D721Med (cell line): ENCODE measurements around the gene MYL5.
"Not testable (repeated sequence)": the region's sequence is repeated elsewhere in the genome, so short reads cannot be mapped to it uniquely, and the experiment has no call there.

ENCODE experiments used
- DNase-seq: peaks from one replicate; pipeline ENCODE4 v3.0.0; 2011; ENCODE audit warnings: low spot score; ENCODE audit not compliant: insufficient read length
- FAIRE-seq: peaks from 2 replicates; lab custom pipeline; 2011; peaks lifted over from hg19 to GRCh38; lab: Jason Lieb, UNC
- CTCF ChIP-seq: IDR thresholded peaks from 2 replicates; pipeline ENCODE4 v1.5.1; 2012; ENCODE audit warnings: mild to moderate bottlenecking, control low read depth; ENCODE audit not compliant: insufficient read depth; ENCODE audit errors: missing control alignments

MYL5 gene

GRCh38 chr4:704198-704891 is 30.0 kb downstream of the MYL5 start:
- FAIRE-seq = no peak
- no peak for DNase-seq
- TF ChIP-seq CTCF = no peak

- no peak for FAIRE-seq
- no peak for TF ChIP-seq CTCF
Observed at GRCh38 chr4:704971-705277, 30.6 kb downstream of the MYL5 start.

GRCh38 chr4:705278-706082 is 31.1 kb downstream of the MYL5 start, which contains the start of gene PCGF3:
TSS of gene PCGF3 (plus strand) at chr4:705832. CDS start at chr4:733681, 27,849 bp downstream.
- peak; percentile 100 for DNase-seq
- no peak for TF ChIP-seq CTCF
- no peak for FAIRE-seq

More at GRCh38 chr4:704971-705277, 30.6 kb downstream of the MYL5 start:
- DNase-seq = no peak

- FAIRE-seq, DNase-seq: not testable (repeated sequence)
Observed at GRCh38 chr4:706083-706633, 31.8 kb downstream of the MYL5 start.

- FAIRE-seq (no peak), DNase-seq (no peak)
- no peak for TF ChIP-seq CTCF
Observed at GRCh38 chr4:706834-707598, 32.7 kb downstream of the MYL5 start.

- no peak for FAIRE-seq
- no peak for DNase-seq
- no peak for TF ChIP-seq CTCF
Observed at GRCh38 chr4:707929-708630, 33.7 kb downstream of the MYL5 start.

- DNase-seq = no peak
- no peak for TF ChIP-seq CTCF
- no peak for FAIRE-seq
Observed at GRCh38 chr4:708631-708933, 34.2 kb downstream of the MYL5 start.
